ENCODE measurements around the gene PHF21B. TPM values are rescaled to one million over a fixed set of nuclear protein-coding genes. Genes with fewer than 3 reads are reported as not detected.

The PHF21B gene
- total RNA-seq, 1 donor from 2014 or later = not detected

DNA sequence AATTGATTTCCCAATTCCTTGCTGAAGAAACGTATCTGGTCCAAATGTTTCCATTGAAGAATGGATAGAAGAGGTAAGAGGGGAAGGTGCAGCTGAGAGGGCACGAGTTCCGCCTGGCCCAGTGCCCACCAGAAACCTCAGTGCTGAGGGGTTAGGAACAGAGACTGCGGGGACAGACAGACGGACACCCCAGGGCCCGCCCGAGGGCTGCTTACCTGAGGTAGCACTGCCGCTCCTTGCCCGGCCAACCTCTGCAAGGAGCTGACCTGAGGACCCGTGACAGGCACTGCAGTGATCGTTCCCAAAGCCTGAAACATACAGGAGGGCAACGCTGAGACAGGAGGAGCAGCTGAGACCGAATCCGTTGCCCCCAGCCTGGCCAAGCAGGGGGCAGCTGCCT, 89.6 kb downstream of the PHF21B start:
- Mint-ChIP-seq H3K4me1 (no peaks in the 10 kb centered on the region), H3K36me3 (ENCODE audit: low read depth) (no peaks in the 10 kb centered on the region), H3K27ac (no peak overlapping the region), H3K27me3 (no peaks in the 10 kb centered on the region), H3K4me3 (no peak overlapping the region), H3K9me3 (peaks cover 6% of the 10 kb centered on the region)
- ChIA-PET POLR2A (interaction anchor here (0.5 kb wide), 1 partner anchor 1848 kb away, joined by 5 read pairs; no protein-coding TSS in a partner anchor), CTCF (no interaction called here)
- intact Hi-C loops (cut with micrococcal nuclease) = no loop called here
- ATAC-seq (ENCODE audit: low read depth) (no peak), DNase-seq (no peak)
- TF ChIP-seq, protein P1, sequence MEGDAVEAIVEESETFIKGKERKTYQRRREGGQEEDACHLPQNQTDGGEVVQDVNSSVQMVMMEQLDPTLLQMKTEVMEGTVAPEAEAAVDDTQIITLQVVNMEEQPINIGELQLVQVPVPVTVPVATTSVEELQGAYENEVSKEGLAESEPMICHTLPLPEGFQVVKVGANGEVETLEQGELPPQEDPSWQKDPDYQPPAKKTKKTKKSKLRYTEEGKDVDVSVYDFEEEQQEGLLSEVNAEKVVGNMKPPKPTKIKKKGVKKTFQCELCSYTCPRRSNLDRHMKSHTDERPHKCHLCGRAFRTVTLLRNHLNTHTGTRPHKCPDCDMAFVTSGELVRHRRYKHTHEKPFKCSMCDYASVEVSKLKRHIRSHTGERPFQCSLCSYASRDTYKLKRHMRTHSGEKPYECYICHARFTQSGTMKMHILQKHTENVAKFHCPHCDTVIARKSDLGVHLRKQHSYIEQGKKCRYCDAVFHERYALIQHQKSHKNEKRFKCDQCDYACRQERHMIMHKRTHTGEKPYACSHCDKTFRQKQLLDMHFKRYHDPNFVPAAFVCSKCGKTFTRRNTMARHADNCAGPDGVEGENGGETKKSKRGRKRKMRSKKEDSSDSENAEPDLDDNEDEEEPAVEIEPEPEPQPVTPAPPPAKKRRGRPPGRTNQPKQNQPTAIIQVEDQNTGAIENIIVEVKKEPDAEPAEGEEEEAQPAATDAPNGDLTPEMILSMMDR (IDR thresholded peaks at IDR 0.05) = no peak

DNA sequence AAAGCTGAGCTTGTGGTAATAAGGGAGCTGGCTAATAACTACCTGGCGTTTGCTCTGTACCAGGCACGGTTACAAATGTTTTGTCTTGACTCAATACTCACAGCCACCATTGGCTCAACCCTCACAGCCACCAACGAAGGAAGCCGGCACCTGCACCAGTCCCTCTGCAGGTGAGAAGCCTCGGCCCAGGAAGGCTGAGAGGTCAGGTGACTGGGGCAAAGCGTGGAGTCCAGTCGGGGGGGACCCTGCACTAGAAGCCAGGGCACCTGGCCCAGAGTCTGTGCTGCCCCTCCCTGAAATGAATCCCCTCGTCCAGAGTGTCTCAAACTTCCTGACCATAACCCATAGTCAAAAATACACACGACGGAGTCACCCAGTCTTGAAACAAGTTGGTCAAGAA, 90.1 kb downstream of the PHF21B start:
- CTCF ChIA-PET = no interaction called here

DNA sequence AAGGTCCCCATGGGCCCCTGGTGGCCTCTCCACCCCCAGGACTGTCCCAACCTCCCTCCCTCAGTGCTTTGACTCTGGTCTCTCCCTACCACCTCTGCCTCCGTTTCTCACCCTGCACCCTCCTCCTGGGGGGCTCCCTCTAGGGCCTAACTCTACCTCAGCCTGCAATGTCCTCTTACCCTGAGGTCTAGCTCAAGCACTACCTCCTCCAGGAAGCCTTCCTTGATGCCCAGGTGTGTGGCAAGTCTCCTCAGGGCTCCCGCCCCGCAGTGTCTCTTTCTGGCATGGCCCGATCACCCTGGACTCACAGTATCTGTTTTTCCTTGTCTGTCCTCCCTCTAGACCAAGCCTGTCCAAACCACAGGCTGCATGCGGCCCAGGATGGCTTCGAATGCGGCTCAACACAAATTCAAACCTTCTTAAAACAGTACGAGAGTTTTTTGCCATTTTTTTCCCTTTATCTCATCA, 90.8 kb downstream of the PHF21B start:
- Mint-ChIP-seq H3K27me3 (no peaks in the 10 kb centered on the region), H3K4me3 (no peak overlapping the region), H3K4me1 (no peaks in the 10 kb centered on the region), H3K27ac (no peak overlapping the region), H3K36me3 (ENCODE audit: low read depth) (no peaks in the 10 kb centered on the region), H3K9me3 (peaks cover 2% of the 10 kb centered on the region)
- ChIA-PET POLR2A (no interaction called here), CTCF (no interaction called here)
- TF ChIP-seq, protein P1 (IDR thresholded peaks at IDR 0.05) = no peak
- intact Hi-C loops (cut with micrococcal nuclease) = no loop called here
- DNase-seq = no peak
- no peak for ATAC-seq (ENCODE audit: low read depth)

More for the DNA sequence above, 90.1 kb downstream of the PHF21B start:
- no peaks in the 10 kb centered on the region for H3K4me1 Mint-ChIP-seq
- ATAC-seq (ENCODE audit: low read depth) (no peak), DNase-seq (no peak)
- intact Hi-C loops (cut with micrococcal nuclease) = no loop called here
- H3K27ac Mint-ChIP-seq = no peak overlapping the region
- TF ChIP-seq, protein P1 (IDR thresholded peaks at IDR 0.05) = no peak
- POLR2A ChIA-PET = no interaction called here
- no peak overlapping the region for H3K4me3 Mint-ChIP-seq
- no peaks in the 10 kb centered on the region for H3K36me3 Mint-ChIP-seq (ENCODE audit: low read depth)
- no peaks in the 10 kb centered on the region for H3K27me3 Mint-ChIP-seq
- peaks cover 6% of the 10 kb centered on the region for H3K9me3 Mint-ChIP-seq

DNA sequence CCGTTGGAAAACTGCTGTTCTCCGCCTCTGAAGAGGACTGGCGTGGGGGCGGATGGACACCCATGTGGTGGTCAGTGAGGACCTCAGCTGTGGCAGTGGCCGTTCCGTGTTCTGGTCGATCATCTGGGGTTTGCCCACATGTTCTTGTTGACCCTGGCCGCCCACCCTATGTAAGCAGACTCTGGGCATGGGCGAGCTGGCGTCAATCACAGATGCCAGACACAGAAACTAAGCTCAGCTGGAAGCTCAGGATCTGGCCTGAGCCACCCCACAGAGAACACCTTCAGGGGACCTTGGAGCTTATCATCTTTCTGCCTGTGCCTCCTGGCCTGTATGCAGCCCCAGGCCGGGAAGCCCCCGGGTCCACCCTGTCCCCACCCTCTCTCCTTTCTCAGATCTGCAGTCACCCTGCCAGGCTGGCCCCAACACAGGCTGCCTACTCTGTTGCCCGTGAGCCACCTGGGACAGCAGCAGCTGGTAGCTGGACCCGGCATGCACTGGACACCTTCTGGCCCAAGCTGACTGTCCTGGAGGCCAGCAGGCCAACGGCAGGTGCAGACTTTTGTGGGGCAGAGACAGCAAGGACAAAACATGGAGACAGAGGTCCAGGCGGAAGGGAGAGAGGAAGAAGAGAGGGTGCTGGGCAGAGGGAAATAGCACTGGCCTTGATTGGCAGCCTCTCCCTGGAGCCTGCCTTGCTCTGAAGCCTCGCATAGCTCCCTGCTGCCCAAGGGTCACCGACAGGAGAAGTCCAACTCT, 91.5 kb downstream of the PHF21B start:
- intact Hi-C loops (cut with micrococcal nuclease) = no loop called here
- no peak overlapping the region for H3K4me3 Mint-ChIP-seq
- ATAC-seq (ENCODE audit: low read depth) = no peak
- no peak overlapping the region for H3K27ac Mint-ChIP-seq
- H3K27me3 Mint-ChIP-seq = no peaks in the 10 kb centered on the region
- no peaks in the 10 kb centered on the region for H3K36me3 Mint-ChIP-seq (ENCODE audit: low read depth)
- TF ChIP-seq, protein P1 (IDR thresholded peaks at IDR 0.05) = no peak
- POLR2A ChIA-PET = no interaction called here
- H3K9me3 Mint-ChIP-seq = no peaks in the 10 kb centered on the region
- CTCF ChIA-PET = no interaction called here
- DNase-seq = no peak
- H3K4me1 Mint-ChIP-seq = no peaks in the 10 kb centered on the region

DNA sequence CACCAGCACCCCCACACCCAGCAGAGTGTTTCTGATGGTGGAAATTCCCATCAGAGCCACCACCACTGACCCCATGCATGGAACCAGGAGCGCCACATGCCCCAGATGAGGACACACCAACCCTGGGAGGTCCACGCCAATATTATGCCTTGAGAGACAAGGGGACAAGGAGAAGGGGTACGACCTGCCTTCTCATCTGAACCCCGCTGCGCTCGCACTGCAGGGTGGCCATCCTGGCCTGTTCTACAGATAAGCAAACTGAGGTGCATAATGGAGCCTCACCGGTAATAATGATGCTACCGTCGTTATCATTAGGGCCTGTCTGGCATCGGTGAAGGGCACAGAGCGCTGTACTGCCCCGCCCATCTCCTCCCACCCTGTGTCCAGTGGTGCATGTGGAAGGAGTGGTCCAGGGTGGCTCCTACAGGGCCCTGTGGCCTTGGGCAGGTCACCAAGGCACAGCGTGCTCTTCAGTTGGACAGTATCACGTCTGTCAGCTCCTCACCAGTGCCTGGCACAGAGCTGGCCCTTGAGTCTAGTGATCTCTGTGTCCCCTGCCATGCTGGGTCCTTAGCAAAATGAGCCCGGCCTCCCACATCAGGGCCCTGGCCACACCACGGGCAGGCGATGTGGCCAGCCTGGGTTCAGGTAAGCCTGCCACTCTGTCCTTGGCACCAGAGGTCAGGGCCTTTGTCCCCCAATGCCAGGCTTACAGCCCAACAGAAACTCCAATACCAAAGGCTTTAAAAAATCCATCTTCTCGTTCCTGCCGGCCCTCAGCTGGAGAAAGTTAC, 92.2 kb downstream of the PHF21B start:
- no peak for DNase-seq
- no peaks in the 10 kb centered on the region for H3K27me3 Mint-ChIP-seq
- ATAC-seq (ENCODE audit: low read depth) = no peak
- H3K27ac Mint-ChIP-seq = no peak overlapping the region
- POLR2A ChIA-PET = no interaction called here
- H3K36me3 Mint-ChIP-seq (ENCODE audit: low read depth) = no peaks in the 10 kb centered on the region
- H3K9me3 Mint-ChIP-seq = no peaks in the 10 kb centered on the region
- CTCF ChIA-PET = no interaction called here
- TF ChIP-seq, protein P1 (IDR thresholded peaks at IDR 0.05) = no peak
- H3K4me3 Mint-ChIP-seq = no peak overlapping the region
- no peaks in the 10 kb centered on the region for H3K4me1 Mint-ChIP-seq
- intact Hi-C loops (cut with micrococcal nuclease) = no loop called here
